ENCODE results near the gene EPHB6. TPM values are rescaled to one million over a fixed set of nuclear protein-coding genes. Genes with fewer than 3 reads are reported as not detected.

Gene EPHB6
- total RNA-seq, 2 donors from 2014 or later: 8.2 to 19.4 TPM

DNA sequence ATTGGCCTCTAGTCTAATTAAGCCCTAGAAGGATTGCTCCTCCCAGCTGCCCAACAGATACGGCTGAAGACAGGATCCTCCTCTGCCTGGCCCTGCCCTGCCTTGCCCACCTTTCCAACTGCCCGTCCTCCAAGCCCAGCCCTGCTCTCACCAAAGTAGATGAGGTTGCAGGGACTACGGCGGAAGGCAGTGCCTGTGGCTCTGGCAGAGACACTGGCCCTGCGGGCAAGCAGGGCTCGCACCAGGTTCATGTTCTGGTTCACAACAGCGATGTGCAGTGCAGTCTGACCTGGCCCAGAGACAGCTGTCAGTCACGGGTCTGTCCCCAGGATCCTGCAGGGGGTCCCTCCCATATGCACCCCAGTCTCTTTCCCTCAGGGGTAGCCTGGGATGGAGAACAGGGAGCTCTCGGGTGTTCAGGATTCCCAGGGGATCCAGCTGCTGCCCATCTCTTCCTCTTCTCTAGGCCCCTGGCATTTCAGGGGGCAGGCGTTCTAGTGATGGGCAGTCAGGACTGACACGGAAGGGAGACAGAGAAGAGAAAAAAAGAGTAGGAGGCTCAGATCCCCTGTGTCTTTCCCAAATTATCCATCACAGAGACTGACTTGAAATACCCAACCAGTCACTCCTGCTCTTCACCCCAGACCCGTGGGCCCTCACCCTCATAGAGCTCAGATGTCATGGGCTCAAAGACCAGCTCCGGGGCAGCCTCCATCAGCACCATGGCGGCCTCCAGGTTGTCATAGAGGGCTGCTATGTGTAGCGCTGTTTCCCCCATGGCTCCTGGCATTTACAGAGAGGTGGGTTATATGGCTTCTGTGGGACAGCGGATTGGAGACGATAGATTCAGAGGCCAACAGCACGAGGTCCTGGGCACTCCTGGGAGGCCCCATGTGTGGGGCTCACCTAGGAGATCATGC is 22.4 kb downstream of the EPHB6 start:
- no peak for DNase-seq (ENCODE audit: low spot score)
- Histone ChIP-seq H3K27me3 (no peaks in the 10 kb centered on the region), H3K36me3 (no peaks in the 10 kb centered on the region), H3K9me3 (no peaks in the 10 kb centered on the region), H3K27ac (no peak overlapping the region), H3K4me1 (no peaks in the 10 kb centered on the region), H3K4me3 (no peak overlapping the region)
- TF ChIP-seq, protein P1, sequence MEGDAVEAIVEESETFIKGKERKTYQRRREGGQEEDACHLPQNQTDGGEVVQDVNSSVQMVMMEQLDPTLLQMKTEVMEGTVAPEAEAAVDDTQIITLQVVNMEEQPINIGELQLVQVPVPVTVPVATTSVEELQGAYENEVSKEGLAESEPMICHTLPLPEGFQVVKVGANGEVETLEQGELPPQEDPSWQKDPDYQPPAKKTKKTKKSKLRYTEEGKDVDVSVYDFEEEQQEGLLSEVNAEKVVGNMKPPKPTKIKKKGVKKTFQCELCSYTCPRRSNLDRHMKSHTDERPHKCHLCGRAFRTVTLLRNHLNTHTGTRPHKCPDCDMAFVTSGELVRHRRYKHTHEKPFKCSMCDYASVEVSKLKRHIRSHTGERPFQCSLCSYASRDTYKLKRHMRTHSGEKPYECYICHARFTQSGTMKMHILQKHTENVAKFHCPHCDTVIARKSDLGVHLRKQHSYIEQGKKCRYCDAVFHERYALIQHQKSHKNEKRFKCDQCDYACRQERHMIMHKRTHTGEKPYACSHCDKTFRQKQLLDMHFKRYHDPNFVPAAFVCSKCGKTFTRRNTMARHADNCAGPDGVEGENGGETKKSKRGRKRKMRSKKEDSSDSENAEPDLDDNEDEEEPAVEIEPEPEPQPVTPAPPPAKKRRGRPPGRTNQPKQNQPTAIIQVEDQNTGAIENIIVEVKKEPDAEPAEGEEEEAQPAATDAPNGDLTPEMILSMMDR (IDR thresholded peaks at IDR 0.05): no peak

DNA sequence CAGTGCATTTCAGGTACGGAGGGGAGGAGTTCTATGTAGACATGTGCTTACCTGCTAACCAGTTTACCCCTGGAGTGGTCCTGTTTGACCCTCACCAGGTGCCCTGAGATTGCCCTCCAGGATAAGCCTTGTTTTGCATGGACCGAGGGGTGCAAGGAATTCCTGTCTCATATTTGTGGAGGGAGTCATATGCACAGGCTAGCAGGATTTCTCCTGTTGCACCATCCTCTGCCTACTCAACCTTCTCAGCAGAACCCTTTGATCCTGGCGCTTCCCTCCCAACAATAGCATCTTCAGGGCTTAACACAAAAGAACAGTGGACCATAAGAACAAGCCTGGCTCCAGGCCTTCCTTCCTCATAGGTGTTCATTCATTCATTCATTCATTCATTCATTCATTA is 23.4 kb downstream of the EPHB6 start:
- H3K27ac ChIP-seq: no peak overlapping the region
- no peaks in the 10 kb centered on the region for H3K36me3 ChIP-seq
- no peak overlapping the region for H3K4me3 ChIP-seq
- no peak for DNase-seq (ENCODE audit: low spot score)
- no peaks in the 10 kb centered on the region for H3K9me3 ChIP-seq
- H3K4me1 ChIP-seq: no peaks in the 10 kb centered on the region
- H3K27me3 ChIP-seq: no peaks in the 10 kb centered on the region
- TF ChIP-seq, protein P1 (IDR thresholded peaks at IDR 0.05): no peak

DNA sequence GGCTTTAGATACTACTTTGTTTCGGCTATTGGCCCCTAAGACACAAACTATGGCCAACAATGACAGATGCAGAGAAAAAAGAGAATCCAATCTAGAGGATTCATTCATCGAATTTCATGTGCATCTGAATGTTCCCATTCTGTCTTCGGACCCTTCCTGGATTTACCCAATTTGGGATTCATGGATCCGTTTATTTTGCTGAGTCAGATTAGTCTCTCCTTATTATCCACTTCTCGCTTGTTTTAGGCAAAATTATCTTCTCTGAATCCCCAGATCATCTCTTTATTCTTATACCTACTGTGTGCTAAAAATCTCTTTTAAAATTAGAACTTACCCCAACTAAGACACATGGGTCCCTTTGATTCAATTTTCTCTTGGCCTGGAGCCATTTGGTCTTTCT is 24.2 kb downstream of the EPHB6 start:
- H3K4me3 ChIP-seq: no peak overlapping the region
- H3K27ac ChIP-seq: no peak overlapping the region
- H3K4me1 ChIP-seq: no peaks in the 10 kb centered on the region
- no peaks in the 10 kb centered on the region for H3K27me3 ChIP-seq
- no peaks in the 10 kb centered on the region for H3K9me3 ChIP-seq
- TF ChIP-seq, protein P1 (IDR thresholded peaks at IDR 0.05): no peak
- no peaks in the 10 kb centered on the region for H3K36me3 ChIP-seq
- no peak for DNase-seq (ENCODE audit: low spot score)

DNA sequence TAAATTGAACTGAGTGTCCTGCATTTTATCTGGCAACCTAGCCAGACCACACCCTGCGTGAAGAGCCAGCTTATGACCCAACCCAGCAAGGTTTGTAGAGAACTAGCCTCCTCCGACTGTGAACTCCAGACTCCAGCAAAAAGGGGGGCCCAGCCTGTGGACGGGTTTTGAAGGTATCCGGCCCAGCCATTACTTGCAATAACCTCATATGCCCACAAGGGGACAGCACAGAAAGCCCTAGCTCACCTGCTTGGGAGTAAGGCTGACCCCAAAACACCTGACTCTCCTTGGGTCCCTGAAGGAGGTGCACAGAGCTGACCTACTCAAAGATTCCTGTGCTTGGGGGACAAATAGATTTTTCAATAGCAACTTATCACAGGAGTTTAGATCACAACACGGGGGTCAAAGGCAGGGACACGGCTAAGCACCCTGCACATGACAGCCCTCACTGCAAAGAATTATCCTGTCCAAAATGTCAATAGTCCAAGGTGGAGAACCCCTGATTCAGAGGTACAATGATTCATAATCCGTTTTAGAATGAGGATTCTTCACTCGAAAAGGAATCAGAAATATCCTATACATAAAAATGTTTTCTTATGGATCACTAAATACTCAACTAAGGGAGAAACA is 26.1 kb downstream of the EPHB6 start:
- Histone ChIP-seq H3K27me3 (no peaks in the 10 kb centered on the region), H3K4me3 (no peak overlapping the region), H3K9me3 (no peaks in the 10 kb centered on the region), H3K4me1 (no peaks in the 10 kb centered on the region), H3K27ac (no peak overlapping the region), H3K36me3 (no peaks in the 10 kb centered on the region)
- TF ChIP-seq, protein P1 (IDR thresholded peaks at IDR 0.05): peak in 1 of 2 donors; percentile 68
- DNase-seq (ENCODE audit: low spot score): no peak

DNA sequence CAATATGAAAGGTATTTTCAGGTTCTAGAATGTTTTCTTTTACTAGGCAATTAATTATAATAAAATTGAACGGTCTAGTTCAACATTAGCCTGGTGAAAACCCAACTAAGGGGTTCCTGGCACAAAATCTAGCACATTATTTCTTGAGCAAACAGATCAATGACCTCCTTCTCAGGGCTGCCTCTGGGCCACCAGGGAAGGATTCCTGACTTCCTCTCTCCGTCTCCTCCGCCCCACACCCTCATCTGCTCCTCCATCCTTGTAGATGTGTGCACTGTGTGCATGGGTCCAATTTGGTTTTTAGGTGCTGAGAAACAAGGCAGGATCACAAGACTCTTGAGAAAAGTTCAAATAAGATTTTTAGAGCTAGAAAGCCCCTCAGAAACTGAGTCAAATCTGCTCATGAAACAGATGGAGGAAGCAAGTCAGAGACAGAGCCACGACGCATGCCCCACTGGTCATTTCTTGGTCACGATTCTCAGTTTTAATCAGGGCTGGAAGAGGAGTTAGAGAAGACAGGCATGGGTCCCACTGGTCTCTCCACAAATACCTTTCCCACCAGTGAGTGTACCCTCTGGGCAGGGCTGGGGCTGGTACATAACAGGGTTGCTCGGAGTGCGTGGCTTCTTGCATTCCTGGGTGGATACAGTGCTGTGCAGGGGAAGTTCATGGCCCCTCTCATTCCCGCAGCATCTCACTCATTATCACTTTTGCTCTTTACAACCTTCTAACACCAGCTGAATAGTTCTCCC is 26.9 kb downstream of the EPHB6 start:
- DNase-seq (ENCODE audit: low spot score): no peak
- Histone ChIP-seq H3K36me3 (no peaks in the 10 kb centered on the region), H3K4me1 (no peaks in the 10 kb centered on the region), H3K27ac (no peak overlapping the region), H3K4me3 (no peak overlapping the region), H3K9me3 (no peaks in the 10 kb centered on the region), H3K27me3 (no peaks in the 10 kb centered on the region)
- TF ChIP-seq, protein P1 (IDR thresholded peaks at IDR 0.05): no peak

Data from right atrium auricular region (tissue), 2 donors.